GM19099 (cell line): Measurements from ENCODE around the gene SH3RF3.

Source experiments
- POLR2A ChIP-seq: IDR thresholded peaks from 3 replicates; pipeline ENCODE4 v1.6.1; 2011; ENCODE audit warnings: low read depth; ENCODE audit not compliant: insufficient read length; ENCODE audit errors: extremely low read depth

The SH3RF3 gene

GRCh38 chr2:109102588-109103233, 26.3 kb upstream of the SH3RF3 start:
- no peak for TF ChIP-seq POLR2A

DNA sequence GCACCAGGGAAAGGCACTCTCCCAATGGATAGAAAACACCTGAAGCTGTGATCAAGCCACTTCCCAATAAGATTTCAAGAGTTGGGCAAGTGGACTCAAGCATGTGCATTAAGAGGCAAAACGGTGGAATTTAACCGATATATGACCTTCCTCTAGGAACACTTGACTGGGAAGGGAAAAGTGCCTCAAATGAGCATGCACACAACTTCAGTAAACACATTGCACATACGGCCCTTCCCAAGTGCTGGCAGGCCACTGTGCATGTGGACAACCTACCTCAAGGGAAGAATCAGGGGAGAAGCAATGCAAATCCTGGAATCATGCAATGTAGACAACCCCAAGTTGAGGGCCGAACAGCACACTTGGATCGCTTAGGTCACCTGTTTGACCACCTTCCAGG, 23.9 kb upstream of the SH3RF3 start:
- TF ChIP-seq POLR2A, result no peak

DNA sequence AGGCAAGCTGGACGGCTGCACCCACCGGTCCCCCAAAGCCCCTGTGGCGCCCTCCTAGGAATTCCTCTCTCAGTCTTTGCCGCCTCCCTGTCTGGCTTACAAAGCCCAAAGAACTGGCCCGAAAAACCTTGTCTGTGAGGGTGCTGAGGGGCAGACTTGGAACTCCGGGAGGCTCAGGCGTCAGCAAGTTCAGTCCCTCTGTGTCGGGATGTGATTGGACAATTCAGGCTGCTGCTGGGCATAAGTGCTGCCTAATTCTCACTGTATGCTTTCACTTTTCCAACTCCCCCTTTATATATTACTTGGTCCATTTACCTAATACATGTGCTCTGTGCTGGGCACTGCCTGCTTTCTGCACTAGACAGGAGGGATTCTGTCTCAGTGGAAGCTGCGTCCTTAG, 20.3 kb upstream of the SH3RF3 start:
- TF ChIP-seq POLR2A, result no peak

- no peak for TF ChIP-seq POLR2A
Measured at GRCh38 chr2:109109342-109109741, 19.7 kb upstream of the SH3RF3 start.

GRCh38 chr2:109110170-109110569, 18.8 kb upstream of the SH3RF3 start:
- no peak for TF ChIP-seq POLR2A

GRCh38 chr2:109117780-109118179, 11.2 kb upstream of the SH3RF3 start:
- no peak for TF ChIP-seq POLR2A

DNA sequence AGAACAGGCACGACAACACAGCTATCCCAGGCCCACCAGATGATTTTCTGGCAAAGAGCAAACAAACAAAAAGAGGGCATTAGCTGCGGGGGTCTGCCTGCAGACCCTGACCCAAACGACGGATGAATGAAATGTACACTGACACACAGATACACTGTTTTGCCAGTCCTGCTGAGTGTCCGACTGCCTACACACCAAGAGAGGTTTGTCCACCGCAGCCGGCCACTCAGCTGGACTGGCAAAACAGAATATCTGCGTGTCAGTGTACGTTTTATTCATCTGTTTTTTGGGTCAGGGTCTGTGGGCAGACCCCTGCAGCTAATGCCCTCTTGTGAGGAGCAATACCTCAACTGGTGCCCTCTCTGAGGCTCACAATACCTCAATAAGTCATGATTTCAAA, 10.7 kb upstream of the SH3RF3 start:
- TF ChIP-seq POLR2A, result no peak

- no peak for TF ChIP-seq POLR2A
Measured at GRCh38 chr2:109120166-109120565, 8.8 kb upstream of the SH3RF3 start.

- no peak for TF ChIP-seq POLR2A
Measured at GRCh38 chr2:109123586-109124201, 5.3 kb upstream of the SH3RF3 start.

GRCh38 chr2:109124982-109125592, 3.9 kb upstream of the SH3RF3 start:
- no peak for TF ChIP-seq POLR2A

- no peak for TF ChIP-seq POLR2A
Measured at GRCh38 chr2:109125593-109126500, 3.2 kb upstream of the SH3RF3 start.

DNA sequence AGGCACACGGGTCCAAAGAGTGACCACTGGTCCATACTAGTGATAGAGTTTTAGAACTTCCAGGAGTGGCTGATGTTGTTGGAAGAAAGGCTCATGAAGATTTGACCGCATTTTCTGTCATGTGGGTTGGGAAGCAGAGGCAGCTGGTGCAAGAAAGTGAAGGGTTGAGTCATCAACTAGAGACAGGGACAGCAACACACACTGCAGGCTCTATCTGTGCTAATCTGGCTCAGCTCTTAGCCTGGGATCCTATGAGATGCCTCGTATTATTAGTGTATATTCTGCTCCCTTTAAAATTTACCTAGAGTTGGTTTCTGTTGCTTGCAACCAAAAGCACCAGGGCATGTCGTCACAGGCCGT, 2.5 kb upstream of the SH3RF3 start:
- no peak for TF ChIP-seq POLR2A

DNA sequence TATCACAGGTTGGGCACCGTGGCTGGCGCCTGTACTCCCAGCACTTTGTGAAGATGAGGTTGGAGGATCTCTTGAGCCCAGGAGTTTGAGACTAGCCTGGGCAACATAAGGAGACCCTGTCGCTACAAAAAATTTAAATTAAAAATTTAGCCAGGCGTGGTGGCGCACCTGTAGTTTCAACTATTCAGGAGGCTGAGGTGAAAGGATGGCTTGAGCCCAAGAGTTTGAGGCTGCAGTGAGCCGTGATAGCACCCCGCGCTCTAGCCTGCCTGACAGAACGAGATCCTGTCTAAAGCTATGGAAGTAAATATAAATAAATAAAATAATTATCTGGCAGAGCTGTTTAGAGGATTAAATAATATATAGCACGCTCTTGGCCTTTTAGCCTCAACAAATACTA, 1.4 kb upstream of the SH3RF3 start:
- no peak for TF ChIP-seq POLR2A

DNA sequence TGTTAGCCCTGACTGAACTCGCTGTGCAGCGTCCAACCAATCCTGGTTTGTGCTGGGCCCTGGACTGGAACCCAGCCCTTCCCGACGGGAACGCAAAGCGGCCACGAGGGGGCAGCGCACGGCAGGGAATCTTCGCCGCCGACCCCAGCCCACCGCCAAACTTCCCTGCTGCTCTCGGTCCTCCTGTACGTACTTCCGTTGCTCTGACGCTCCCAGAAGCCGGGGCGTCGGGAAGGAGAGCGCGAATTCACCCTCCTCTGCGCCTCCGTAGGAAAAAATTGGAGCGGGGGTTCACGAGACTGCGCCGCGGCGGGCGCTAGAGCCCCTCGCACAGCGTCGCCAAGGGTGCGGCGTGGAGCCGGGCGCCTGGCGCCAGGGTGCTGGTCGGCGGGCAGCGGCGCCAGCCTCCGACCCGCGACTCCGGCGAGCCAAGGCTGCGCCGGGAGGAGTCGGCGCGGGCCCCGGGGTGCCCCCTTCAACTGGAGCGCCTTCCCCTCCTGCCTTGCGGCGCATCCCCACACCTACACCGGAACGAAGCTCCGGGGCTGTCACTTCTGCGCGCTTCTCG, 873 bp upstream of the SH3RF3 start:
- no peak for TF ChIP-seq POLR2A

GRCh38 chr2:109129356-109129920, 433 bp downstream of the SH3RF3 start:
- TF ChIP-seq POLR2A, result no peak
